K562 (cell line): Measurements from ENCODE around the gene FSTL3. TPM values are rescaled to one million over a fixed set of nuclear protein-coding genes. Genes with fewer than 3 reads are reported as not detected.

Source experiments
- ASH1L ChIP-seq: fragments of 450-650 bp; IDR thresholded peaks from 2 replicates; pipeline ENCODE4 v1.6.1; 2018; ENCODE audit warnings: borderline replicate concordance, mild to moderate bottlenecking, low read depth; ENCODE audit not compliant: partially characterized antibody
- BCLAF1 ChIP-seq, 2 experiments: fragments of 450-650 bp in 1 of 2; IDR thresholded peaks; 2 replicates each; pipeline ENCODE4 v1.6.1; 2011 to 2017; ENCODE audit warnings: low read depth in 2 of 2, antibody characterized with exemption in 1 of 2, borderline replicate concordance in 1 of 2, low read length in 1 of 2, mild to moderate bottlenecking in 1 of 2, mixed read lengths in 1 of 2; ENCODE audit not compliant: control insufficient read depth in 1 of 2
- BCOR ChIP-seq: fragments of 450-650 bp; IDR thresholded peaks from 2 replicates; pipeline ENCODE4 v1.6.1; 2016
- EGR1 ChIP-seq: fragments of 450-650 bp; conservative IDR thresholded peaks from 2 replicates; pipeline ENCODE4 v1.6.1; 2017; ENCODE audit warnings: mild to moderate bottlenecking
- KDM1A ChIP-seq, 2 experiments: fragments of 450-650 bp; IDR thresholded peaks; 2 replicates each; pipeline ENCODE4 v1.6.1; 2016; ENCODE audit warnings: mild to moderate bottlenecking in 2 of 2
- KDM4B ChIP-seq, 2 experiments: fragments of 450-650 bp in 1 of 2; sonication (generic) in 1 of 2; IDR thresholded peaks; 2 replicates each; pipeline ENCODE4 v1.6.1; 2016 to 2017; ENCODE audit warnings: borderline replicate concordance in 2 of 2, antibody characterized with exemption in 1 of 2, low read depth in 1 of 2, mild to moderate bottlenecking in 1 of 2
- MTA3 ChIP-seq: fragments of 450-650 bp; formaldehyde crosslinking; IDR thresholded peaks from 2 replicates; pipeline ENCODE4 v1.6.1; 2017; ENCODE audit warnings: mild to moderate bottlenecking, borderline replicate concordance
- NR2C1 ChIP-seq, 2 experiments: fragments of 450-650 bp; IDR thresholded peaks; 2 replicates each; pipeline ENCODE4 v1.6.1; 2017; ENCODE audit warnings: mild to moderate bottlenecking in 2 of 2, antibody characterized with exemption in 1 of 2, inconsistent platforms in 1 of 2, missing compliant biosample characterization in 1 of 2, missing genetic modification characterization in 1 of 2
- POLR2A ChIP-seq: fragments of 450-650 bp; conservative IDR thresholded peaks from 2 replicates; pipeline ENCODE4 v1.6.1; 2016
- RHOXF2B ChIP-seq: fragments of 250-450 bp; sonication (Bioruptor Pico); conservative IDR thresholded peaks from 2 replicates; pipeline ENCODE4 v1.5.1; 2021
- ZBTB1 ChIP-seq: sonication (generic); formaldehyde crosslinking; IDR thresholded peaks from 2 replicates; pipeline ENCODE4 v1.8.1; 2023; ENCODE audit warnings: missing genetic modification reagents, low read depth, mild to moderate bottlenecking, borderline replicate concordance
- ZNF124 ChIP-seq: sonication (generic); formaldehyde crosslinking; IDR thresholded peaks from 2 replicates; pipeline ENCODE4 v1.8.1; 2022; ENCODE audit warnings: missing genetic modification reagents
- ZNF699 ChIP-seq: fragments of 250-450 bp; sonication (Bioruptor Pico); IDR thresholded peaks from 2 replicates; pipeline ENCODE4 v1.8.0; 2021; ENCODE audit warnings: mild to moderate bottlenecking, moderate library complexity; ENCODE audit not compliant: insufficient replicate concordance
- polyA plus RNA-seq, 8 experiments: library from polyadenylated mRNA; depleted of rRNA in 4 of 8; stranded (reverse) in 5 of 8; unstranded in 3 of 8; fragments of >200 nt; fragmentation: Nextera tagmentation in 2 of 8; fragmentation: Illumina TruSeq in 1 of 8; extraction: Ambion mirVana in 2 of 8; extraction: Trizol in 1 of 8; gene quantifications; 2 replicates each; pipeline versions ENCODE4 v1.2.1 to v1.2.3, GENCODE V29; 2011 to 2014; ENCODE audit warnings: inconsistent platforms in 1 of 8, missing spikeins in 1 of 8
- total RNA-seq, 7 experiments: library from RNA; depleted of rRNA in 6 of 7; stranded (reverse); fragments of >200 nt in 6 of 7; fragmentation: Illumina TruSeq in 2 of 7; extraction: Trizol in 2 of 7; gene quantifications; 2 replicates each; pipeline versions ENCODE4 v1.2.1 to v1.2.3, GENCODE V29; 2011 to 2021; ENCODE audit warnings: low replicate concordance in 1 of 7
- TF ChIP-seq, protein P1 (sequence below), 2 experiments: fragments of 450-650 bp; IDR thresholded peaks; 2 replicates each; pipeline ENCODE4 v1.6.1; 2018; ENCODE audit warnings: mild to moderate bottlenecking in 2 of 2, low read depth in 1 of 2; ENCODE audit not compliant: partially characterized antibody in 2 of 2
- TF ChIP-seq, protein P2 (sequence below): sonication (generic); formaldehyde crosslinking; IDR thresholded peaks from 2 replicates; pipeline ENCODE4 v1.8.0; 2022; ENCODE audit warnings: mild to moderate bottlenecking, low read depth, missing genetic modification reagents

The FSTL3 gene
- total and polyA plus RNA-seq, 9 of the 15 experiments (the other 6 are each of a cell fraction or from before 2014, with no cell fraction given): 0.35 to 6.8 (median 4.2) TPM; not detected in 1

DNA sequence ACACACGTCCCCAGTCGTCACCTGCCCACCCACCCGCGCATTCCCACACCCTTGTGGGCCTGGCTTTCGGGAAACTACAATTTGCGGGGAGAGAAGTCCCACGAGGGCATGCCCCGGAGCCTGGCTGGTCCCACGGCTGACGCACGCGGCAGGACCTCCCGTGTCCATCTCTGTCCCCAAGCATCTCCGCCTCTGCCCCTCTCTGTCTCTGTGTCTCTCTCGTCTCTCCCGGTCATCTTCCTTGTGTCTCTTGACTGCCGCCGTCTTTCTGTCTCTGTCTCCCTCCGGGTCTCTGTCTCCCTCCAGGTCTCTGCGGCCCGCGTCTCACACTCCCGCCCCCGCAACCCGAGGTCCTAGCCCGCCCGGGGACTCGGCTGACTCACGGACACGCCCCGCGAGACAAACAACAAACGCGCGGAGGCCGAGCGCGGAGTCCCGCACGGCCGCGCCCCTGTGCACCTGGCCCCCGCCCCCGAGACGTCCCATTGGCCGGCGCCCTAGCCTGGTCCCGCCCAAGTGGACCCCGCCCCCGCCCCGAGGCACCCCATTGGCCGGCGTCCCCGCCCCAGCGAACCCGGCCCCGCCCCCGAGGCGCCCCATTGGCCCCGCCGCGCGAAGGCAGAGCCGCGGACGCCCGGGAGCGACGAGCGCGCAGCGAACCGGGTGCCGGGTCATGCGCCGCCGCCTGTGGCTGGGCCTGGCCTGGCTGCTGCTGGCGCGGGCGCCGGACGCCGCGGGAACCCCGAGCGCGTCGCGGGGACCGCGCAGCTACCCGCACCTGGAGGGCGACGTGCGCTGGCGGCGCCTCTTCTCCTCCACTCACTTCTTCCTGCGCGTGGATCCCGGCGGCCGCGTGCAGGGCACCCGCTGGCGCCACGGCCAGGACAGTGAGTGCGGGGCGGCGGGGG lies 36.7 kb upstream of the FSTL3 start, which contains the start of gene FGF22 (continued):
- TF ChIP-seq, protein P1, sequence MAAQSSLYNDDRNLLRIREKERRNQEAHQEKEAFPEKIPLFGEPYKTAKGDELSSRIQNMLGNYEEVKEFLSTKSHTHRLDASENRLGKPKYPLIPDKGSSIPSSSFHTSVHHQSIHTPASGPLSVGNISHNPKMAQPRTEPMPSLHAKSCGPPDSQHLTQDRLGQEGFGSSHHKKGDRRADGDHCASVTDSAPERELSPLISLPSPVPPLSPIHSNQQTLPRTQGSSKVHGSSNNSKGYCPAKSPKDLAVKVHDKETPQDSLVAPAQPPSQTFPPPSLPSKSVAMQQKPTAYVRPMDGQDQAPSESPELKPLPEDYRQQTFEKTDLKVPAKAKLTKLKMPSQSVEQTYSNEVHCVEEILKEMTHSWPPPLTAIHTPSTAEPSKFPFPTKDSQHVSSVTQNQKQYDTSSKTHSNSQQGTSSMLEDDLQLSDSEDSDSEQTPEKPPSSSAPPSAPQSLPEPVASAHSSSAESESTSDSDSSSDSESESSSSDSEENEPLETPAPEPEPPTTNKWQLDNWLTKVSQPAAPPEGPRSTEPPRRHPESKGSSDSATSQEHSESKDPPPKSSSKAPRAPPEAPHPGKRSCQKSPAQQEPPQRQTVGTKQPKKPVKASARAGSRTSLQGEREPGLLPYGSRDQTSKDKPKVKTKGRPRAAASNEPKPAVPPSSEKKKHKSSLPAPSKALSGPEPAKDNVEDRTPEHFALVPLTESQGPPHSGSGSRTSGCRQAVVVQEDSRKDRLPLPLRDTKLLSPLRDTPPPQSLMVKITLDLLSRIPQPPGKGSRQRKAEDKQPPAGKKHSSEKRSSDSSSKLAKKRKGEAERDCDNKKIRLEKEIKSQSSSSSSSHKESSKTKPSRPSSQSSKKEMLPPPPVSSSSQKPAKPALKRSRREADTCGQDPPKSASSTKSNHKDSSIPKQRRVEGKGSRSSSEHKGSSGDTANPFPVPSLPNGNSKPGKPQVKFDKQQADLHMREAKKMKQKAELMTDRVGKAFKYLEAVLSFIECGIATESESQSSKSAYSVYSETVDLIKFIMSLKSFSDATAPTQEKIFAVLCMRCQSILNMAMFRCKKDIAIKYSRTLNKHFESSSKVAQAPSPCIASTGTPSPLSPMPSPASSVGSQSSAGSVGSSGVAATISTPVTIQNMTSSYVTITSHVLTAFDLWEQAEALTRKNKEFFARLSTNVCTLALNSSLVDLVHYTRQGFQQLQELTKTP (IDR thresholded peaks at IDR 0.05; ENCODE audit: low read depth in 1 of 2, partially characterized antibody in 2 of 2): no peak
- TF ChIP-seq MTA3 (no peak), BCOR (peak; percentile 70), ZNF699 (CRISPR knock-in tag) (no peak), BCLAF1 (IDR thresholded peaks at IDR 0.05; ENCODE audit: borderline replicate concordance in 1 of 2, control insufficient read depth in 1 of 2, low read depth in 2 of 2, low read length in 1 of 2) (no peak), RHOXF2B (CRISPR knock-in tag) (no peak), NR2C1 (IDR thresholded peaks at IDR 0.05) (no peak), NR2C1 (tag; IDR thresholded peaks at IDR 0.05) (no peak), EGR1 (peak; percentile 97), ASH1L (no peak), POLR2A (peak; percentile 41; the same call in 1 of the 2 replicates), ZNF124 (CRISPR knock-in tag) (no peak), ZBTB1 (no peak), KDM4B (IDR thresholded peaks at IDR 0.05; ENCODE audit: borderline replicate concordance in 2 of 2, low read depth in 1 of 2) (no peak), KDM1A (IDR thresholded peaks at IDR 0.05) (peak in 1 of 2 experiments; percentile 13; a peak in 1 of 4 replicates)
- TF ChIP-seq, protein P2, sequence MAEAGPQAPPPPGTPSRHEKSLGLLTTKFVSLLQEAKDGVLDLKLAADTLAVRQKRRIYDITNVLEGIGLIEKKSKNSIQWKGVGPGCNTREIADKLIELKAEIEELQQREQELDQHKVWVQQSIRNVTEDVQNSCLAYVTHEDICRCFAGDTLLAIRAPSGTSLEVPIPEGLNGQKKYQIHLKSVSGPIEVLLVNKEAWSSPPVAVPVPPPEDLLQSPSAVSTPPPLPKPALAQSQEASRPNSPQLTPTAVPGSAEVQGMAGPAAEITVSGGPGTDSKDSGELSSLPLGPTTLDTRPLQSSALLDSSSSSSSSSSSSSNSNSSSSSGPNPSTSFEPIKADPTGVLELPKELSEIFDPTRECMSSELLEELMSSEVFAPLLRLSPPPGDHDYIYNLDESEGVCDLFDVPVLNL (CRISPR knock-in tag): no peak
